ENCODE results near the gene PIGH.

GRCh38 chr14:67633451-67634147 lies 33.5 kb upstream of the PIGH start:
- TF ChIP-seq SUZ12 (IDR thresholded peaks at IDR 0.05; ENCODE audit: extremely low read depth, insufficient read depth, insufficient read length) (no peak), ZNF274 (IDR thresholded peaks at IDR 0.05; ENCODE audit: low read depth, low read length) (no peak)

Data from NT2/D1 (cell line).